GM20000 (cell line): Measurements from ENCODE around the gene HDAC6.

Source experiments
- DNase-seq: peaks from one replicate; pipeline ENCODE4 v3.0.0; 2012; ENCODE audit warnings: low spot score
- TF ChIP-seq, protein P1 (sequence below): IDR thresholded peaks from 2 replicates; pipeline ENCODE4 v1.5.1; 2012; ENCODE audit warnings: mild to moderate bottlenecking, control low read depth; ENCODE audit errors: extremely low read depth, missing control alignments

HDAC6 gene

DNA sequence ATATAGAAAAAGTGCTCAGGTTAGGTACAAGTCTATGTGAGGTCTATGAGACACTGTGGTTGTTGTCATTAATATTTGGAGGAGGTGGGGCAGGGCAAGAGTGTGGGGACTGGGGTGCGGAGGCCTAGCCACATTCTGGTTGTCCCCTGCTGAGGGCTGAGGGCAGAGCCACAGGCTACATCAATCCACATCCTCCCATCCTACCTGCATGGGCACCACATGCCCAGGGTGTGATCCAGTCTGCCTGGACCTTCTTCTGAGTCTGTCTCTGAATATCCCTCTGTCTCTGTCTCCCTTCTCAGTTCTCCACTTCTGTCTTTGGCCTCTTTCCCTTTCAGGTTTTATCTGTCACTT lies 16.7 kb upstream of the HDAC6 start:
- no peak for DNase-seq
- TF ChIP-seq, protein P1, sequence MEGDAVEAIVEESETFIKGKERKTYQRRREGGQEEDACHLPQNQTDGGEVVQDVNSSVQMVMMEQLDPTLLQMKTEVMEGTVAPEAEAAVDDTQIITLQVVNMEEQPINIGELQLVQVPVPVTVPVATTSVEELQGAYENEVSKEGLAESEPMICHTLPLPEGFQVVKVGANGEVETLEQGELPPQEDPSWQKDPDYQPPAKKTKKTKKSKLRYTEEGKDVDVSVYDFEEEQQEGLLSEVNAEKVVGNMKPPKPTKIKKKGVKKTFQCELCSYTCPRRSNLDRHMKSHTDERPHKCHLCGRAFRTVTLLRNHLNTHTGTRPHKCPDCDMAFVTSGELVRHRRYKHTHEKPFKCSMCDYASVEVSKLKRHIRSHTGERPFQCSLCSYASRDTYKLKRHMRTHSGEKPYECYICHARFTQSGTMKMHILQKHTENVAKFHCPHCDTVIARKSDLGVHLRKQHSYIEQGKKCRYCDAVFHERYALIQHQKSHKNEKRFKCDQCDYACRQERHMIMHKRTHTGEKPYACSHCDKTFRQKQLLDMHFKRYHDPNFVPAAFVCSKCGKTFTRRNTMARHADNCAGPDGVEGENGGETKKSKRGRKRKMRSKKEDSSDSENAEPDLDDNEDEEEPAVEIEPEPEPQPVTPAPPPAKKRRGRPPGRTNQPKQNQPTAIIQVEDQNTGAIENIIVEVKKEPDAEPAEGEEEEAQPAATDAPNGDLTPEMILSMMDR, result no peak

DNA sequence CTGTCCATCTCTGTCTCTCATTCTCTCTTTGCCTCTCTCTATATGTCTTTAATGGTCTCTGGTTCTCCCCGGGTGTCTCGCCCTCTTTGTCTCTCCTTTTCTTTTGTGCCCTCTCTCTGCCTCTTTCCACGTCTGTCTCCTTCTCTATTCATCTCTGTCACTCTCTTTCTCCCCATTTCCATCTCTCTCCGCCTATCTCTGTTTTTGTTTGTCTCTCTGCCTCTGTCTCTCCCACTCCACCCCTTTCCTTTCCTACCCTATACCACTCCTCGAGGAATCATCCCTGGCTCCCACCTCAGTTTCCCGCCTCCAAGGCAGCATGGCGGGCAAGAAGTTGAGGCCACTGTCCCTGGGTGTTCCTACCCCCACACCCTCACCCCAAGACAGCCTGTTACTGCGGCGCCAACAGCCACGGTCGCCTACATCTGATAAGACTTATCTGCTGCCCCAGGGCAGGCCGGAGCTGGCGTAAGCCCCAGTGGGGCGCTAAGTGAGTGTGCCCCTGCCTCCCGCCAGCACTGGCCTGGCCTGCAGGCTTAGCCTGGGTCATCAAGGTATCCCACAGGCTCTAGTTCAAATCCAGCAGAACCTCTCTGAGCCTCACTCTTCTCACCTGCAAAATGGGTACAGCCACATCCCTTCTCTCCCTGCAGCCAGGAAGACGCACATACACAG lies 16.2 kb upstream of the HDAC6 start:
- DNase-seq, result no peak
- TF ChIP-seq, protein P1, result no peak

DNA sequence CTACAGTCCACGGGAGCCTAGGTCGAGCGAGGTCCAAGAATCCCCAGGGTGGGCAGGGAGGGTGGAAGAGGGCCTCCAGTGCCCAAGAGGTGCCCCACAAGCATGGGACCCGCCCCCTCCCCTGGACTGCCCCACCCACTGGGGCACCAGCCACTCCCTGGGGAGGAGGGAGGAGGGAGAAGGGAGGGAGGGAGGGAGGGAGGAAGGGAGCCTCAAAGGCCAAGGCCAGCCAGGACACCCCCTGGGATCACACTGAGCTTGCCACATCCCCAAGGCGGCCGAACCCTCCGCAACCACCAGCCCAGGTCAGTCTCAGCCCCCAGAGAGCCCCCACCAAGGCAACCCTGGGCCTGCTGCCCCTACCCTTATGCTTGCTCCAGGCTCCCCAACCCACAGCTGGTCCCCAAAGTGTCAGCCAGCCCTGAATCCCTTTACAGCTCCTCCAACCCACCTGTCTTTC lies 15.5 kb upstream of the HDAC6 start, which contains the start of gene GATA1:
Gene GATA1, plus strand, starts transcription at position 250 of the 460 bp plus-strand sequence. CDS start 4,520 bp downstream, outside the sequence.
- no peak for DNase-seq
- TF ChIP-seq, protein P1, result no peak

DNA sequence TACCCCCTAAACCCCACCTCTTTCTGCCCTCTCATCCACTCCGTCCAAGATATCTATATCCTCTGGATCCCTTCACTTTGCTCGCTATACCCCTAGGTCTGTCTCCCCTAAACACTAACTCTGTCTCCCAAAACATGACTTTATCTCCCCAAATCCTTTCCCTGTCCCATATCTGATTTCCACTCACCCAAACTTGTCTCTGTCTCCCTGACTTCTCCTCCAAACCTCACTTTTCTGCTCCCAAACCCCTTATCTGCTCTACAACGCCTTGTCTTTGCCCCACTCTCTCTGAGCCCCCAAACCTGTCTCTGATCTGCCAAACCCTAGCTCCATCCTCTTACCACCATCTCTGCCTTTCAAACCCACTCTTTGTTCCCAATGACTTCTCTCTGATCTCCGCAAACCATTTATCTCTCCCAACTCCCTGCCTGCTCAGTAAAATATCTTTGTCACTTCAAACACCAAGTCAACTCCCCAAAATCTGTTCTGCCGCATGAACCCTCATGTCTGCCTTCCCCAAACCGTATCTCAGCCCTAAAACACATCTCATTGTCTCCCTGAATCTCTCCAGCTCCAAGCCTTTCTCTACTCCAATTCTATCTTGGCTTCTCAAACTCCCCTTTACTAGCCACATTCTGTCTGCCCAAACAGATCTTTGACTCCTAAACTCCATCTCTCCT lies 14.9 kb upstream of the HDAC6 start:
- TF ChIP-seq, protein P1, result no peak

DNA sequence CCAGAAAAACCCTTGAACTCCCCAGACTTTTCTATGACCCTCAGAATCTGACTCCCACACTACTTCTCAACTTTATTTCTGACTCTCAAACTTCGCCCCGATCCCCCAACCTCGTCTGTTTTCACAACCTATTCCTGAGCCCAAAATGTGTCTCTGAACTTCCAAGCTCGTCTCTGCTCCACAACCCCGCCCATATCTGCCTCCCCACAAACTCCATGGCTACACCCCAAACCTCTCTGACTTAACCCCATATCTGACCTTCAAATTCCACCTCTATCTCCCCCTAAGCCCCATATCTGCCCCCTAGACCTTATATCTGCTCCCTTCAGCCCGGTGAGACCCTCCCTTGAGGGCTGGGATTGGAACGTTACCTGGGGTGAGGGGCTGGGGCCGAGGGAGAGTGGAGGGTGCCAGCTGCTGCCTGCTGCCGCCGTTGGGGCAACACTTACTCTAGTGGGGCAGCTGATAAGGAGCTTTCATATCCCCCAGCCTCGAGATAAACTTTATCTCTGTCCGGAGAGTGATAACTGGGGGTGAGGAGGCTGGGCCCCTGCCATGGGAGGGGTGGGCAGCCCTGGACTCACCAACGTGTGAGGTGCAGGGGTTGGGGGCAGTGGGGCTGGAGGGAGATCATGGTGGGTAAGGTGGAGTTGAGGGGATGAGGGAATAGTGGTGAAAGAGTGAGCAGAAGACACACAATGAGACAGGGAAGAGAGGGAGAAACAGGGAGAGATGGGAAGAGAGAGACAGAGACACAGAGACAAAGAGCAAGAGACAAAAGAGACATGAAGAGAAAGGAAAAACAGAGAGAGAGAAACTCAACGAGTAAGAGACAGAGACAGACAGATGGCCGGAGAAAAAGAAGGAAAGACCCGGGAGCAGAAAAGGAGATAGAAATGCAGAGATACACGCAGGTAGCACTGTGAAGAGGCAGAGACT lies 14.1 kb upstream of the HDAC6 start:
- DNase-seq, result no peak
- TF ChIP-seq, protein P1, result no peak

More for the DNA sequence above, 14.9 kb upstream of the HDAC6 start:
- no peak for DNase-seq

DNA sequence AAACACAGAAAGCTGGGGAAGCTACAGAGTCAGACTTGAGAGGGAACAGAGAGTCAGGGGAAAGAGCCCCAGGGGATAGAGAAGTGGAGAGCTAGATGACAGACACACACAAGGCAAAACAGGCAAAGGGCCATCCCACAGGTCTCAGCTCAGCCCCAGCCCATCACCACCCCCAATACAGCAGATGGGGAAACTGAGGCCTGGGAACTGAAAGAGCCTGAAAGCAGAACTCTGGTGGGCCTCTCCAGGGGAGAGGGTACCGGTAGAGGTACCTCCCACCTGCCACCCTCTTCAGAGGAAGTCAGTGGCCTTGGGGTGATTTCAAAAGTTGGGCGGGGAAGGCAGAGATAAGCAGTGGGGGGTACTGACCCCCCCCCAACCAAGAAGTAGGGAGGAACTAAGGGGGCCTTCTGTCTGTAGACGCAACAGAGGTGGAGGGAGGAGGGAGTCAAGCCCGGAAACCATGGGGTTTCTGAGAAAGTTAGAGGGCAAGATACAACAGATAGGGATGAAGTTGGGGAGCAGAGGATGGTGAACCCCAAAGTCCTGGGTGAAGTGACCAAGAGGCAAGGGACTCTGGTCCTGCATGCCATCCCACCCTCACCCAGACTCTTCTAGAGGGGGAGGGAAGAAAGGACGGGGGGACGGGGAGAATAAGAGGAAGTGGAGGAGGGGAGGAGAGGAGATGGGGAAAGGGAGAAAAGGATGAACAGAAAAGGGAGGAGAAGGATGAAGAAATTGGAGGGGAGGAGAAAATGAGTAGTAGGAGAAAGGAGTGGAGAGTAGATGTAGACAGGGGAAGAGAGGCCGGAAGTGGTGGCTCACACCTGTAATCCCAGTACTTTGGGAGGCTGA lies 12.3 kb upstream of the HDAC6 start:
- DNase-seq, result no peak
- TF ChIP-seq, protein P1, result no peak
